GM19043 (cell line): ENCODE results near the gene PHPT1.
"Not testable (repeated sequence)": the region's sequence is repeated elsewhere in the genome, so short reads cannot be mapped to it uniquely, and the experiment has no call there.

Experiments used
- ATAC-seq: cut with Tn5 transposase; IDR thresholded peaks from one replicate; pipeline ENCODE4 v1.9.1; 2021; ENCODE audit warnings: low read depth; ENCODE audit not compliant: unreplicated experiment

Gene PHPT1

GRCh38 chr9:136821826-136822544, 27.2 kb upstream of the PHPT1 start:
- no peak for ATAC-seq

- ATAC-seq, result no peak
These were observed 25.8 kb upstream of the PHPT1 start for GRCh38 chr9:136823136-136824046.

- ATAC-seq, result no peak
These were observed 24.5 kb upstream of the PHPT1 start for GRCh38 chr9:136824496-136825225.

- no peak for ATAC-seq
These were observed 23.7 kb upstream of the PHPT1 start for GRCh38 chr9:136825295-136826187.

GRCh38 chr9:136826188-136826541, 23.0 kb upstream of the PHPT1 start:
- ATAC-seq, result no peak

GRCh38 chr9:136826703-136827582, 22.3 kb upstream of the PHPT1 start:
- ATAC-seq, result no peak

- ATAC-seq, result no peak
These were observed 21.3 kb upstream of the PHPT1 start for GRCh38 chr9:136827794-136828473.

GRCh38 chr9:136828474-136829140, 20.6 kb upstream of the PHPT1 start:
- ATAC-seq, result no peak

GRCh38 chr9:136829412-136829811, 19.8 kb upstream of the PHPT1 start:
- ATAC-seq, result no peak

- no peak for ATAC-seq
These were observed 19.0 kb upstream of the PHPT1 start for GRCh38 chr9:136829981-136830885.

- ATAC-seq, result no peak
These were observed 18.0 kb upstream of the PHPT1 start for GRCh38 chr9:136831002-136831719.

GRCh38 chr9:136831720-136832104, 17.5 kb upstream of the PHPT1 start:
- ATAC-seq, result no peak

- no peak for ATAC-seq
These were observed 16.6 kb upstream of the PHPT1 start for GRCh38 chr9:136832581-136832980.

- ATAC-seq, result not testable (repeated sequence)
These were observed 15.7 kb upstream of the PHPT1 start for GRCh38 chr9:136833381-136834048.

- no peak for ATAC-seq
These were observed 13.9 kb upstream of the PHPT1 start for GRCh38 chr9:136835162-136835931.
